ENCODE results near the gene PTGR3.

PTGR3 gene

DNA sequence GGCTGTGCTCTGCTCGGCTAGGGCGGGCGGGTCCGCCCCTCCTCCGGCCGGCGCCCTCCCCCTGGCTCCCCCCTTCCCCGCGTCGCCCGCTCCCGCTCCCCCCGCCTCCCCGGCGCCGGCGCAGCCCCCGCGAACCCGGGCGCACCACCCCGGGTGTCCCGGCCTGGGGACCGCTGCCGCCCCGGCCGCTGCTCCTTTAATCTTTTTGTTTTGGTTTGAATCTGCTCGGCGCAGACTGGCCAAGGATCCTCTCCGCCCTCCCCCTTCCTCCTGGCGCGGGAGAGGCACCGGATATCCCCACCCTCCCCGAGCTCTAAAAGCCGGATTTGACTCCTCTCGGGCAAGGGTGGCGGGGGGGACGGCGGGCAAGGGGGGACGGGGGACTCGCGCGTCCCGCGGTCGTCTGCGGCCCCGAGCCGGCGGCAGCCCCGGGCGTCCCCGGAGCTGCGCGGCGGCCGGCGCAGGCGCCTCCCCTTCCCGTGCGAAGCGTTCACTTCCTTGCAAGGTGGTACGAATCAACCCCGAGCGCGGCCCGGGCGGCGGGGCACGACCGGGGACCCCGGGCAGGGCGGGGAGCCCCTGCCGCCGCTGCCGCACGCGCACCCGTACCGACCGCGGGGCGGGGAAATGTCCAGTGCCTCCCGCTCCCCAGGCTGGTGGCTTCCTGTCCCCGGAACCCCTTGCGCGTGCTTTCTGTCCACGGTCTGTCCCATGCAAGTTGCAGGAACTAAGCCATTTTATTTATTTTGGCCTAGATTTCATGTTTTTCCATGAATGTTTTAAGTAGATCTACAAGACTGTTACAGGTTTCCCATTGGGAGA is at the start of gene PTGR3:
Gene PTGR3, minus strand, starts transcription at position 11 of the 822 bp plus-strand sequence. CDS start 81 bp downstream, outside the sequence.
- DNase-seq: peak; percentile 63

- DNase-seq: no peak
These were observed 48.7 kb upstream of the PTGR3 start for GRCh38 chr18:75257605-75258004.

GRCh38 chr18:75256376-75256775 is 47.4 kb upstream of the PTGR3 start:
- DNase-seq: no peak

- no peak for DNase-seq
These were observed 46.2 kb upstream of the PTGR3 start for GRCh38 chr18:75255094-75255493.

DNA sequence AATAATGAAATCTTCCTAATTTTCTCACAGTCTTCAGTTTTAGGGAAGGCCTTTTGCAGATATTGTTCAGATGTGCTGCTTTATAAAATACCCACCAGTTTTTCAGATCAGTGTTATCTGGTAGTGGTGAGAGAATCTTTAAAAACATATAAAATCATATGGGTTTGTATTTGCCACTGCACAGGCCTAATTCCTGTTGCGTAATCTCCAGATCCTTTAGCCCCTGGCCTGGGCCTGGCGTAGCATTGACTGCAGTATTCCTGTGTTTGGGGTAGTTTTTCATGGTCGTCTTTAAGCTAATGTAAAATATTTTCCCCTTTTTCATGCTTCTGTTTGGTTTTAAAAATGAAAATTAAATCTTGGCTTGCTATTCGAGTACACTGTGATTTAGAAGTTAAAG is 44.8 kb upstream of the PTGR3 start:
- DNase-seq: no peak

- no peak for DNase-seq
These were observed 44.1 kb upstream of the PTGR3 start for GRCh38 chr18:75253043-75253442.

GRCh38 chr18:75252136-75252535 is 43.2 kb upstream of the PTGR3 start:
- no peak for DNase-seq

DNA sequence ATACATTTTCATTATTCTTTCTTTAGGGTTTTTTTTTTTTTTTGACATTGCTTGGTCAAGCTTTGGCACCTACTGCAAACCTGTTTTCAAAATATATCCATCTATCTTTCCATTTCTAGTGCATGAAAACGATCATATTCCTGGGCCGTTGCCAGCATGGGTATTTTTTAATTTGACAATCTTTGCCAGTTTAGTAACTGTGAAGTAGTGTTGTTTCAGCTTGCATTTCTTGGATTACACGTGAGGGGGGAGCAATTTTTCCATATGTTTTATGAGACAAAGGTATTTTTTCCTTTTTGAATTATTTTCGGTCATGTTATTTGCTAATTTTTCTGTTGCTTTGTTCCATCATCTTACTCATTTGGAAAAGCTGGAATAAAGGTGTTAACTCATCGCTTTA is 42.5 kb upstream of the PTGR3 start:
- DNase-seq: no peak

GRCh38 chr18:75250471-75250821 is 41.5 kb upstream of the PTGR3 start:
- DNase-seq: no peak

DNA sequence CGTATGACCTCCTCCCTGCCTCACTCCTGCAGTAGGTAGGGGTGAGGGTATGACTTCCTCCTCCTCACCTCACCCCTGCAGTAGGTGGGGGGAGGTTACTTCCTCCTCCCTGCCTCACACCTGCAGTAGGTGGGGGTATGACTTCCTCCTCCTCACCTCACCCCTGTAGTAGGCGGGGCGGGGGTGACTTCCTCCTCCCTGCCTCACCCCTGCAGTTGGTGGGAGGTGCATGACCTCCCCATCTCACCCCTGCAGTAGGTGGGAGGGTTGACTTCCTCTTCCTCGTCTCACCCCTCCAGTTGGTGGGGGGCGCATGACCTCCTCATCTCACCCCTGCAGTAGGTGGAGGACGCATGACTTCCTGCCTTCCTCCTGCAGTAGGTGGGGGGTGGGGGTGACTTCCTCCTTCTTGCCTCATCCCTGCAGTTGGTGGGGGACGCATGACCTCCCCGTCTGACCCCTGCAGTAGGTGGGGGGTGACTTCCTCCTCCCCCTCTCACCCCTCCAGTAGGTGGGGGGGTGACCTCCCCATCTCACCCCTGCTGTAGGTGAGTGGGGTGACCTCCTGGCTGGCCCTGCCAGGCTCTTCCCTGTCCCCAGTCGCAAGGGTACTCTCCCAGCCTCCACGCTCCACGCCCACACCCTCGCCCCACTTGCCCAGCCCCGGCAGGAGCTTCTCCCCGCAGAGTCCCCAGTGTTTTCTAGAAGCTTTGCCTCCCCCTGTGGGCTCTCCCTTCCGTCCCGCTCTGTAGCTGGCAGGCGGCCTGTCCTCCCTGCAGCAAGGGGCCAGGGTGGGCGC is 40.9 kb upstream of the PTGR3 start:
- no peak for DNase-seq

- no peak for DNase-seq
These were observed 40.2 kb upstream of the PTGR3 start for GRCh38 chr18:75249175-75249518.

DNA sequence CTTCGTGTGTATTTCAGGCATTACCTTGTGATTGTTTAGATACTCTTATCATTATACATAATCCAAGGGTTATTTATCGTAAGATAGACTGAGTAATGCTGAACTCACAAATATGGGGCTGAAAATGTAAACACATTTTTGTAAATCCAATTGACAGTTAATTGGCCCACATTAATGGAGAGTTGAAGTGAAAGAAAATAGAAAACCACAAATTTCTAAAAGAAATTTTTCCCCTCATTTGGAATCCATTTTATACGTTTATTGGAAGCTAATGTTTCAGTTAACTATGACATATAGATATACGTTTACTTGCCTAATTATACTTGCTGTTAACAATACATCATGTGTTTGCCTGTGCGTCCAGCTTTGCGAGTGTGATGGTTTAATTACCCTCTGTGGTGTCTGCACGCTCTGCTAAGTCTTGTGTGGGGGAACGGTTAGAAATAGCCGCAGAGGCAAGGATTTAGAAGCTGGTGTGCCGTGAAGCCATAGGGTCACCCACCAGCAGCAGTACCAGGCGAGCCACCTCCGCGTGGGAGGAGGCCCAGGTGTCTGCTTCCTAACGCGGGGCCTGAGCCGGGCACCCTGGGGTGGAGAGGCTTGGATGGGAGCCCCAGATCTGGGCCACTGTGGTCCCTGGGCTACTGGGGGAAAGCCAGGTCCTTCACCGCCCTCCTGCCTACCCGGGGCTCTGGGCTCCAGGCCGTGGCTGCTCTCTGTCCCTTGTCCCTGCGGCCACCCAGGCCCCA is 39.7 kb upstream of the PTGR3 start:
- no peak for DNase-seq

- DNase-seq: no peak
These were observed 38.9 kb upstream of the PTGR3 start for GRCh38 chr18:75247611-75248421.

DNA sequence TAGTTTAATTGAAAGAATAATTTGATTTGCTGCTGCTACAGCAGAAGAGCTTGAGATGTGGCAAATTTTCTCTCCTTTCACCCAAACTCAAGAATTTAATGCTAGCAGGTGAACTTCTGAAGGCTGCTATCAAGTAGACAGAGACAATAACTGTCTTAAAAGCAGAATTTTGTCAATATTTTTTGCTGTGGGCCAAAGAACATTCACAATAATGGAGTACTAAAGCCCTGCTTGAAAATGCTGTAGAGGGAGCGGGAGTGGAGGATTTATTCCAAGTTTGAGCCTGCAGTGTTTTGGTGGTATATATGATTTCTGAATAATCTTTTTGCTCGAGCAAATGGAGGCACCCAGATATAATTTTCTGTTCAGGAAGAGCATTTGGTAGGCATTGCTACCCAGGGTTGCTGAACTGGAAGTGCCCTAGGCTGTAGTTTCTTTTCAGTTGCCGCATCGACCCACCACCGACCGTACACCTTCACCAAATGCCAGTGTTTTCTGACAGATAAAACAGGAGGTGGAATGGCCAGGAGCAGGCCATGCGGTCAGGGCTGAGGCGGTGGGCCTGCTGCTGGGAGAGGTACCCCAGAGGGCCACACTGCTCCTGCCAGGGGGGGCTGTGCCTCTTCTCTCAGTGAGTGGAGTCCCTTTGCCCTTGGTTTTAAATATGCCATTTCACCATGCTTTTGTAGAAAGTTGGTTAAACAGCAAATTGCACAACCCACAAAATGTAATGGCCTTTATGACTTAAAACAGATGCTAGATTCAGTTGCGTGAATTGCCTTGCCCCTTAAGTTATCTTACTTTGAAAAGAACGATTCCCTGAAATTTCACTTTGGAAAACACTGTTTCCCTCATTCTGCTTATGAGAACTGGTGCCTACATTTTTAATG is 38.0 kb upstream of the PTGR3 start:
- no peak for DNase-seq

- no peak for DNase-seq
These were observed 35.7 kb upstream of the PTGR3 start for GRCh38 chr18:75244351-75245313.

DNA sequence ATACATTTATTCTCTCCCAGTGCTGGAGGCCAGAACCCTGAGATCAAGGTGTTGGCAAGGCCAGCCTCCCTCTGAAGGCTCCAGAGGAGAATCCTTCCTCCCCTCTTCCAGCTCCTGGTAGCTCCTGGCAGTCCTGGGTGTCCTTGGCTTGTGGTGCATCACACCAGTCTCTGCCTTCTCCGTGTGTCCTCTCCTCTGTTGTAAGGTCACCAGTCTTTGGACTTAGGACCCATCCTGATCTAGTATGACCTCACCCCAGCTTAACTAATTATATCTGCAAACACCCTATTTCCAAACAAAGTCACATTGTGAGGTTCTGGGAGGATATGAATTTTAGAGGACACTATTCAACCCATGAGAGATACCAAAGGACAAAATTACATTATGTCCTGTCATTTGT is 32.8 kb upstream of the PTGR3 start:
- DNase-seq: no peak

- no peak for DNase-seq
These were observed 31.5 kb upstream of the PTGR3 start for GRCh38 chr18:75240433-75240832.

DNA sequence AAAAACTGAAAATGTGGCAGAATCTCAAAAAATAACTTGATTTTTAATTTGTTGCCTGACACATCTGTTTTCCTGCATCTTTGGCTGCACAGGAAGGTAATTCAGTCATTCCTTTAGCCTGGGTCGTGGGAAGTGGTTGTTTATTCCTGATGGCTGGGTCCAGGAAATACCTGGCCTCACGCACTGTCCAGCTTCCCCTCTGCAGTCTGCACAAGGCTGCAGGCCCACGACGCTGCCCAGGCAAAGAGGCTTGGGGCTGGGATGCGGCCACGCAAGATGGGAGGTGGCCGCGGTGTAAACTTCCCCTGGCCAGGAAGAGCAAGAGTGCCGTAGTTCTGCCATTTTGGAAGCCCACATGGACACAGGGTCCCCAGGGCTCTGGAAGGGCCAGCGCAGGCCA is 29.8 kb upstream of the PTGR3 start:
- DNase-seq: no peak

GRCh38 chr18:75238100-75238499 is 29.2 kb upstream of the PTGR3 start:
- no peak for DNase-seq

- DNase-seq: no peak
These were observed 27.0 kb upstream of the PTGR3 start for GRCh38 chr18:75235896-75236295.

- no peak for DNase-seq
These were observed 26.0 kb upstream of the PTGR3 start for GRCh38 chr18:75234901-75235300.

Data from KG1 (cell line).